HG02943 (cell line): ENCODE results near the gene GPR152.
"Not testable (repeated sequence)": the region's sequence is repeated elsewhere in the genome, so short reads cannot be mapped to it uniquely, and the experiment has no call there.

Experiments
- ATAC-seq: cut with Tn5 transposase; IDR thresholded peaks from one replicate; pipeline ENCODE4 v1.9.1; 2021; ENCODE audit warnings: mild to moderate bottlenecking, low read depth, moderate library complexity; ENCODE audit not compliant: unreplicated experiment

GPR152 gene

GRCh38 chr11:67431346-67432249 is 20.9 kb downstream of the GPR152 start:
- no peak for ATAC-seq

GRCh38 chr11:67429722-67430121 is 22.8 kb downstream of the GPR152 start:
- ATAC-seq: no peak

GRCh38 chr11:67429038-67429668 is 23.4 kb downstream of the GPR152 start:
- no peak for ATAC-seq

GRCh38 chr11:67428052-67429001 is 24.2 kb downstream of the GPR152 start, which contains the start of gene RPS6KB2:
Gene RPS6KB2 (plus strand): TSS chr11:67428494. CDS start chr11:67428546, 52 bp downstream.
- peak; percentile 70 for ATAC-seq

GRCh38 chr11:67427364-67427859 is 25.1 kb downstream of the GPR152 start:
- ATAC-seq: not testable (repeated sequence)

- ATAC-seq: no peak
These were observed 28.5 kb downstream of the GPR152 start for GRCh38 chr11:67423891-67424613.

- ATAC-seq: no peak
These were observed 29.1 kb downstream of the GPR152 start for GRCh38 chr11:67423466-67423865.

GRCh38 chr11:67422891-67423290 is 29.6 kb downstream of the GPR152 start:
- ATAC-seq: no peak

- no peak for ATAC-seq
These were observed 31.0 kb downstream of the GPR152 start for GRCh38 chr11:67421430-67422031.

- no peak for ATAC-seq
These were observed 31.7 kb downstream of the GPR152 start for GRCh38 chr11:67420646-67421429.

GRCh38 chr11:67420147-67420645 is 32.3 kb downstream of the GPR152 start:
- ATAC-seq: no peak

- ATAC-seq: no peak
These were observed 33.0 kb downstream of the GPR152 start for GRCh38 chr11:67419325-67420049.

- no peak for ATAC-seq
These were observed 33.9 kb downstream of the GPR152 start for GRCh38 chr11:67418476-67419281.

- ATAC-seq: no peak
These were observed 35.1 kb downstream of the GPR152 start for GRCh38 chr11:67417425-67417824.

- ATAC-seq: no peak
These were observed 35.9 kb downstream of the GPR152 start for GRCh38 chr11:67416416-67417335.
